Measurements from ENCODE around the gene SLC2A13.
"Not testable (repeated sequence)": the region's sequence is repeated elsewhere in the genome, so short reads cannot be mapped to it uniquely, and the experiment has no call there.

The SLC2A13 gene

GRCh38 chr12:40034156-40034555 is 71.7 kb downstream of the SLC2A13 start:
- DNase-seq, result no peak

GRCh38 chr12:40033242-40033630 is 72.6 kb downstream of the SLC2A13 start:
- DNase-seq, result no peak

- no peak for DNase-seq
Observed at GRCh38 chr12:40032433-40033241, 73.2 kb downstream of the SLC2A13 start.

- DNase-seq, result no peak
Observed at GRCh38 chr12:40031965-40032364, 73.9 kb downstream of the SLC2A13 start.

- not testable (repeated sequence) for DNase-seq
Observed at GRCh38 chr12:40030970-40031369, 74.9 kb downstream of the SLC2A13 start.

- DNase-seq, result no peak
Observed at GRCh38 chr12:40028296-40028695, 77.6 kb downstream of the SLC2A13 start.

GRCh38 chr12:40022850-40023249 is 83.0 kb downstream of the SLC2A13 start:
- DNase-seq, result no peak

GRCh38 chr12:40020261-40020691 is 85.6 kb downstream of the SLC2A13 start:
- DNase-seq, result no peak

- DNase-seq, result no peak
Observed at GRCh38 chr12:40017488-40017887, 88.4 kb downstream of the SLC2A13 start.

- DNase-seq, result no peak
Observed at GRCh38 chr12:40016980-40017379, 88.9 kb downstream of the SLC2A13 start.

- DNase-seq, result no peak
Observed at GRCh38 chr12:40015881-40016280, 90.0 kb downstream of the SLC2A13 start.

GRCh38 chr12:40015345-40015744 is 90.5 kb downstream of the SLC2A13 start:
- no peak for DNase-seq

- no peak for DNase-seq
Observed at GRCh38 chr12:40013847-40014246, 92.0 kb downstream of the SLC2A13 start.

- no peak for DNase-seq
Observed at GRCh38 chr12:40013292-40013691, 92.6 kb downstream of the SLC2A13 start.

- DNase-seq, result no peak
Observed at GRCh38 chr12:40012711-40013110, 93.2 kb downstream of the SLC2A13 start.

GRCh38 chr12:40011775-40012129 is 94.1 kb downstream of the SLC2A13 start:
- no peak for DNase-seq

GRCh38 chr12:40010899-40011774 is 94.7 kb downstream of the SLC2A13 start:
- peak; percentile 34 for DNase-seq

- DNase-seq, result no peak
Observed at GRCh38 chr12:40002178-40003169, 103.4 kb downstream of the SLC2A13 start.

GRCh38 chr12:40001406-40001805 is 104.5 kb downstream of the SLC2A13 start:
- DNase-seq, result no peak

- DNase-seq, result no peak
Observed at GRCh38 chr12:40000884-40001283, 105.0 kb downstream of the SLC2A13 start.

GRCh38 chr12:39993268-39993667 is 112.6 kb downstream of the SLC2A13 start:
- DNase-seq, result no peak

Measured in NCI-H748 treated with DMSO at 0.1 percent for 48 hours (cell line).